Measurements from ENCODE around the gene FCN3.

The FCN3 gene

DNA sequence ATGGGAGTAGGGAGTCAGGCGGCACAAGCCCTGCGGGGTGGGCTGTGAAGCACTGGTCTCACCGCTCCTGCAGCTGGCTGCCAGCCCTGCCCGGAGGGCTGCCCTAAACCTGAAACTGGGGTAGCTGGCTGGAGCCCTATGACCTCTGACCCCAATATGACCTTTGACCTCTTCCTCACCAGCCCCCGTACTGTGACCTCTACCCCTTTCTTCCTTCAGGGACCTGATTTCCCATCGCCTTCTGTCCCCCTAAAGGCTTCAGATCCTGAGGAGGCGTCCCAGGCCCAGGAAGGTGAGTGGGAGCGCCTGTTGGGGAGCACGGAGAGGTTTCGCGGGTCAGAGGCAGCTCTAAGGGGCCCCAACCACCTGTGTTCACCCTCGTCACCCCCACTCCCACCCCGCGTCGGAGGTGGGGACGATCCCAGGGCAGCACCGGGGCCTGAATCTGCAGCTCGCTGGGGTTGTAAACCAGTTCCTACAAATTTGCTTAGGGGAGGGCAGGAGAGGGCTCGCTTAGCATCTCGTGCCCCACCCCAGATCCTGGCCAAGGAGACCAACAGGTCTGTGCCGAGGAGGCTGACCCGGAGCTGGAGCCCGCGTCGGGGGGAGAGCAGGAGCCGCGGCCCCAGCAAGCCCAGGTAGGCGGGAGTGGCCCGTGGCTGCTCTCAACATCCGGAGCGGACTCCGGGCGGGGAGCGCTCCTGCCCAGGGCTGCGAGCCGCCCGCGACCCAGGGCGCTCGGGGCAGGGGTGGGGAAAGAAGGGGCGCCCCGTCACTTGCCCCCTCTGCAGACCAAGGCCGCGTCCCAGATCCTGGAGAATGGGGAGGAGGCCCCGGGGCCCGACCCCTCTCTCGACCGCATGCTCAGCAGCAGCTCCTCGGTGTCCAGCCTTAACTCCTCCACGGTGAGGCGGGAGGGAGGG lies 25.5 kb downstream of the FCN3 start:
- no CpG with 5 or more reads among the region's 51 CpGs for WGBS (ENCODE audit: insufficient coverage, insufficient read length)
- H3K4me1 ChIP-seq (ENCODE audit: control insufficient read depth, insufficient read depth, low read length) = peaks cover 4% of the 10 kb centered on the region
- H3K27ac ChIP-seq (ENCODE audit: low read length) = no peak overlapping the region

DNA sequence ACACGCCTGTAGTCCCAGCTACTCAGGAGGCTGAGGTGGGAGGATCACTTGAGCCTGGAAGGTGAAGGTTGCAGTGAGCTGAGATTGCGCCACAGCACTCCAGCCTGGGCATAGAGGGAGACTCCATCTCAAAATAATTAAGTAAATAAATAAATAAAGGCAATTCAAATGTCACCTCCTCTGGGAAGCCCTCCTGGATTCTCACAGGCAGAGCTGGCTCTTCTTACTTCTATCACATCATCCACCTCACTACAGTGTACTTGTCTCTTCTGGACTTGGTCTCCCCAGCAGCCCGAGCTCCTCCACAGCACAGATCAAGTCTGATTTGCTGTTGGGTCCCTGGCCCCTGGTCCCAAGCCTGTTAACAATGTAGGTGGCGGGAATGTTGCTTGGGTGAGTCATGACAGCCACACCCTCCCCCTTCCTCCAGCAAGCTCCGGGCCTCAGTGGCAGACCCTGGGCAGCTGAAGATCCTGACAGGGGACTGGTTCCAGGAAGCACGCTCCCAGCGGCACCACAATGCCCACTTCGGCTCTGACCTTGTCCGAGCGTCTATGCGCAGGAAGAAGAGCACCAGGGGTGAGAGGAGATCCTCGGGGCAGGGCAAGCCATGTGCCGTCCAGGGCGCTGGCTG lies 27.5 kb downstream of the FCN3 start:
- no peak for DNase-seq (ENCODE audit: low read depth, low spot score)
- Histone ChIP-seq H3K4me3 (ENCODE audit: low read length) (no peak overlapping the region), H3K27me3 (ENCODE audit: control insufficient read depth, insufficient read depth, low read length) (no peaks in the 10 kb centered on the region), H3K36me3 (ENCODE audit: control insufficient read depth, insufficient read depth, low read length) (no peaks in the 10 kb centered on the region), H3K27ac (ENCODE audit: low read length) (no peak overlapping the region), H3K9me3 (ENCODE audit: control insufficient read depth, insufficient read depth, low read length) (no peaks in the 10 kb centered on the region), H3K4me1 (ENCODE audit: control insufficient read depth, insufficient read depth, low read length) (peaks cover 10% of the 10 kb centered on the region)
- WGBS (ENCODE audit: insufficient coverage, insufficient read length) = no CpG with 5 or more reads among the region's 14 CpGs

More for the DNA sequence above, 25.5 kb downstream of the FCN3 start:
- DNase-seq (ENCODE audit: low read depth, low spot score) = no peak
- Histone ChIP-seq H3K9me3 (ENCODE audit: control insufficient read depth, insufficient read depth, low read length) (no peaks in the 10 kb centered on the region), H3K4me3 (ENCODE audit: low read length) (peak overlapping the region; percentile 34; the same call in 1 of the 2 replicates), H3K27me3 (ENCODE audit: control insufficient read depth, insufficient read depth, low read length) (no peaks in the 10 kb centered on the region), H3K36me3 (ENCODE audit: control insufficient read depth, insufficient read depth, low read length) (no peaks in the 10 kb centered on the region)

DNA sequence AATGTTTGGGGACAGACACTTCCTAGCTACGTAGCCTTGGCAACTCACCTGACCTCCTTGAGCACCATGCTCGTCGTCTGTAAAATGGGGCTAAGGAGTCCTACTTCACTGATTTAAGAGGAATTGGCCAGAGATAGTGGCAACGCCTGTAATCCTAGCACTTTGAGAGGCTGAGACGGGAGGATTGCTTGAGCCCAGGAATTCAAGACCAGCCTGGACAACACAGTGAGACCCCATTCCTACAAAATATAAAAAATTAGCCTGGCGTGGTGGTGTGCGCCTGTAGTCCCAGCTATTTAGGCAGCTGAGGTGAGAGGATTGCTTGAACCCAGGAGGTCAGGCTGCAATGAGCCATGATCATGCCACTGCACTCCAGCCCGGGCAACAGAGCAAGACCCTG lies 28.3 kb downstream of the FCN3 start:
- no CpG with 5 or more reads among the region's 8 CpGs for WGBS (ENCODE audit: insufficient coverage, insufficient read length)
- no peaks in the 10 kb centered on the region for H3K27me3 ChIP-seq (ENCODE audit: control insufficient read depth, insufficient read depth, low read length)
- peaks cover 12% of the 10 kb centered on the region for H3K4me1 ChIP-seq (ENCODE audit: control insufficient read depth, insufficient read depth, low read length)
- H3K36me3 ChIP-seq (ENCODE audit: control insufficient read depth, insufficient read depth, low read length) = no peaks in the 10 kb centered on the region
- H3K4me3 ChIP-seq (ENCODE audit: low read length) = no peak overlapping the region
- no peaks in the 10 kb centered on the region for H3K9me3 ChIP-seq (ENCODE audit: control insufficient read depth, insufficient read depth, low read length)
- DNase-seq (ENCODE audit: low read depth, low spot score) = no peak
- no peak overlapping the region for H3K27ac ChIP-seq (ENCODE audit: low read length)

DNA sequence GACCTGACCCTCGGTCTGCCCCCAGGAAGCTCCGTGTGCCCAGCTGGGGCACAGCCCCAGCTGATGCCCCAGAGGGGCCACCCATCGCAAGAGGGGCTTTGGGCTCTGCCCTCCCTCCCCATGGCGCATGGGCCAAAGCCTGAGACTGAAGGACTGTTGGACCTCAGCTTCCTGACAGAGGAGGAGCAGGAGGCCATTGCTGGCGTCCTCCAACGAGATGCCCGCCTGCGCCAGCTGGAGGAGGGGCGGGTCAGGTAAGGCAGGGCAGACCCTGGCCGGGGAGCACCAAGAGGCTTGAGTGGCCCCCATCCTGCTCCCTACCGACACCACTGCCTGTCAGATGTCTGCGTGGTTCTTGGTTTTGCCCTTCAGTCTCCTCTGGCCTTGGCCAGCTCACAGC lies 29.4 kb downstream of the FCN3 start:
- no peaks in the 10 kb centered on the region for H3K9me3 ChIP-seq (ENCODE audit: control insufficient read depth, insufficient read depth, low read length)
- H3K27me3 ChIP-seq (ENCODE audit: control insufficient read depth, insufficient read depth, low read length) = no peaks in the 10 kb centered on the region
- H3K4me1 ChIP-seq (ENCODE audit: control insufficient read depth, insufficient read depth, low read length) = peaks cover 10% of the 10 kb centered on the region
- H3K27ac ChIP-seq (ENCODE audit: low read length) = no peak overlapping the region
- H3K4me3 ChIP-seq (ENCODE audit: low read length) = no peak overlapping the region
- no CpG with 5 or more reads among the region's 12 CpGs for WGBS (ENCODE audit: insufficient coverage, insufficient read length)
- H3K36me3 ChIP-seq (ENCODE audit: control insufficient read depth, insufficient read depth, low read length) = no peaks in the 10 kb centered on the region
- DNase-seq (ENCODE audit: low read depth, low spot score) = no peak

DNA sequence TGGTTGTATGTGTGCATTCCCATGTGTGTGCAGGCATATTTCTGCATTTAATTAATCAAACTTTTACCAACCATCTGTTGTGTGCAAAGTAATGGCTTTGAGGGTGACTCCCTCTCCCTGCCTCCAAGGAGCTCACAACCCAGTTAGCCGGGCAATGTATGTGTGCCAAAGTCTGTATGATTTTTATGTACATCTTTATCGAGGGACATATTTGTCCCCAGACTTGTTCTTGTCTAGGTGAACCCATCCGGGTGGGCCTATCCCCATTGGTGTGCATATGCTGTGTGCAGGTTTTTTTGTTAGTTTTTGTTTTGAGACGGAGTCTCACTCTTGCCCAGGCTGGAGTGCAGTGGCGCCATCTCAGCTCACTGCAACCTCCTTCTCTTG lies 31.0 kb downstream of the FCN3 start:
- no CpG with 5 or more reads among the region's 5 CpGs for WGBS (ENCODE audit: insufficient coverage, insufficient read length)
- no peak overlapping the region for H3K27ac ChIP-seq (ENCODE audit: low read length)
- peaks cover 8% of the 10 kb centered on the region for H3K4me1 ChIP-seq (ENCODE audit: control insufficient read depth, insufficient read depth, low read length)
- no peaks in the 10 kb centered on the region for H3K9me3 ChIP-seq (ENCODE audit: control insufficient read depth, insufficient read depth, low read length)
- H3K4me3 ChIP-seq (ENCODE audit: low read length) = no peak overlapping the region
- no peak for DNase-seq (ENCODE audit: low read depth, low spot score)
- H3K36me3 ChIP-seq (ENCODE audit: control insufficient read depth, insufficient read depth, low read length) = no peaks in the 10 kb centered on the region
- H3K27me3 ChIP-seq (ENCODE audit: control insufficient read depth, insufficient read depth, low read length) = no peaks in the 10 kb centered on the region

DNA sequence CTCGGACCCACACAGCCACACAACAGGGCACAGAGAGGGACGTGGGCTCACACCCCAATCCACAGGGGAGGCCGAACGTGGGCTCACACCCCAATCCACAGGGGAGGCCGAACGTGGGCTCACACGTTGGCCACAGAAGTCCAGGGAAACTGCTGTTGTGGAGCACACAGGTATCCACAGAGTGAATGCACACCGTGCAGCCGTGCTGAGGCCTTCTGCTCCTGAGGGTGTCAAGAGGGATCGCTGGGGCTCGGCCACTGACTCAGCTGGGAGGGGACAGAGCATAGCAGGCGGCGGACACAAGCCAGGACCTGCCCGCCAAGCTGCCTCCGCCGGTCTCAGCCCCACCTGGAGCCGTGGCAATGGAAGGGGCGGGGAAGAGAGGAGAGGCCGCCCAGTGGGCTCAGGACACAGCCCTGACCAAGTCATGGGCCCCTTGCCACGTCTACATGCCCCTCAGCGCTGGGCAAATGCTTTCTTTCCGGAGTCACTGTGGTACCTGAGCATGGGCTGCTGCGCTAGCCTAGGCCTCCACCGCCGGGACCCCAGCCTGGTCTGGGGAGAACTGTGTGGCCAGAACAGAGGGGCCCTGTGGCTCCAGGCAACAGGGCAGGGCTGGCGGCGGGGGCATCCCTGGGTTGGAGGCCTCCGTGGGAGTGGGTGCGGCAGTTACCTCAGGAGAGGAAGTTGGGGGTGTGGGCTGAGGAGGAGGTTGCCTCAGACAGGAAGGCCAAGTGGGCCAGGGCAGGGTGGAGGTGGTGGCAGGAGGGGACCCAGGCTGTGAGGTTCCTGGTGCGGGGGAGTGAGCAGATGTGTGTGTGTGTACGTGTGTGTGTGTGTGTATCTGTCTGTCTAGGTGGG lies 31.6 kb downstream of the FCN3 start:
- Histone ChIP-seq H3K4me1 (ENCODE audit: control insufficient read depth, insufficient read depth, low read length) (peaks cover 8% of the 10 kb centered on the region; the same call in 1 of the 2 replicates), H3K36me3 (ENCODE audit: control insufficient read depth, insufficient read depth, low read length) (no peaks in the 10 kb centered on the region), H3K27ac (ENCODE audit: low read length) (no peak overlapping the region), H3K4me3 (ENCODE audit: low read length) (no peak overlapping the region), H3K27me3 (ENCODE audit: control insufficient read depth, insufficient read depth, low read length) (no peaks in the 10 kb centered on the region), H3K9me3 (ENCODE audit: control insufficient read depth, insufficient read depth, low read length) (no peaks in the 10 kb centered on the region)
- WGBS (ENCODE audit: insufficient coverage, insufficient read length) = no CpG with 5 or more reads among the region's 31 CpGs
- no peak for DNase-seq (ENCODE audit: low read depth, low spot score)

DNA sequence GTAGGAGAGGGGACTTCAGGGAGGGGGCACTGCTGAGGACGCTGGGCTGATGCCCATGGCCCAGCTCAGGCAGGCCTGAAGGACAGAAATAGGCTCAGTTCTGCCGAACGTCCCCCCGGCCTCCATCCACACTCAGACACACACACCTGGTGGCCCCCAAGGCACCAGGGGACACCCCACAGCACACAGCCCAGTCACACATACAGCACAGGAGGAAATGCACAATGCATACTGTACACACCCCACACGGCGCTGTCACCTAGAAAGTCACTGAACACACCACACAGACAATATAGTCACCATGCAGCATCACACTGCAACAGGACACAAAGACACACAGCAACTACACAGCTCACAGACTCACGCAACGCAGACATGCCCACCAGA lies 32.2 kb downstream of the FCN3 start:
- no peaks in the 10 kb centered on the region for H3K27me3 ChIP-seq (ENCODE audit: control insufficient read depth, insufficient read depth, low read length)
- no peak overlapping the region; the same call in 1 of the 2 replicates for H3K4me3 ChIP-seq (ENCODE audit: low read length)
- no peaks in the 10 kb centered on the region for H3K9me3 ChIP-seq (ENCODE audit: control insufficient read depth, insufficient read depth, low read length)
- H3K36me3 ChIP-seq (ENCODE audit: control insufficient read depth, insufficient read depth, low read length) = no peaks in the 10 kb centered on the region
- H3K4me1 ChIP-seq (ENCODE audit: control insufficient read depth, insufficient read depth, low read length) = peaks cover 8% of the 10 kb centered on the region; the same call in 1 of the 2 replicates
- no CpG with 5 or more reads among the region's 8 CpGs for WGBS (ENCODE audit: insufficient coverage, insufficient read length)
- DNase-seq (ENCODE audit: low read depth, low spot score) = no peak
- no peak overlapping the region for H3K27ac ChIP-seq (ENCODE audit: low read length)

DNA sequence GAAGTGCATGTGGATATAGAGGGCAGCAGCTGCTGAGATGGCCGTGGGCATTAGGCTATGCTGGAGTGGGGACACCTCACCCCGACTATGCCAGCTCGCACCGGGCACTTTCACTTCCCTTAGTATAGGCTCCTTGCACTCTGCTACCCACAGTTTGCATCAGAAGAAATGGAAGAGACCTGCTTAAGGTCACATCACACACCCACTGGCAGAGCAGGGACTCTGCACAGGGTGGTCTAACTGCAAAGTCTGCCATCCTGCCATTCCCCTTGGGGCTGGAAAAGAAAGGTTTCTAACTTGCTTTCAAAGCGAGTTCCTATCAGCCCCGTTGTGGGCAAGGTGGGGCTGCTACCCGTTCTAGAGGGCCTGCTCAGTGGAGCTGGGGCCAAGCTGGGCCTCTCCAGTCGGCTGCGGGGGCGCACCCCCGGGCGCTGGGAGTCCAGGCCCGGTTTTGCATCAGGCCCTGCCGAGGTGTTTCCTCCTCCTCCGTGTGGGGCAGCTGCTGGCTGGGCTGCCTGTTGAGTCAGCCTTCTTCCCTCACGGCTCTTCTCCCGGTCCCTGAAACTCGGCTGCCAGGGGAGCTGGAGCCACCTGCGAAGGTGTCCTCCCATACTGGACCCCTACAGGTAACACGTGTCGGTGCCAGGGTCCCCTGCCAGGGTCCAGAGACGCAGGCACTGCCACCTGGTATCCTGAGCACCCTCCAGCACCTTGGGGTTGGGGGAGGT lies 32.9 kb downstream of the FCN3 start, which contains the start of gene SYTL1:
SYTL1 (plus strand) TSS at position 498 of the 728 bp plus-strand sequence. CDS start 3,313 bp downstream, outside the sequence.
- H3K27me3 ChIP-seq (ENCODE audit: control insufficient read depth, insufficient read depth, low read length) = no peaks in the 10 kb centered on the region
- H3K9me3 ChIP-seq (ENCODE audit: control insufficient read depth, insufficient read depth, low read length) = no peaks in the 10 kb centered on the region
- H3K27ac ChIP-seq (ENCODE audit: low read length) = no peak within 1 kb of the TSS
- H3K4me1 ChIP-seq (ENCODE audit: control insufficient read depth, insufficient read depth, low read length) = peaks cover 8% of the 10 kb centered on the region; the same call in 1 of the 2 replicates
- peak within 1 kb of the TSS; percentile 19; the same call in 1 of the 2 replicates for H3K4me3 ChIP-seq (ENCODE audit: low read length)
- no peaks in the 10 kb centered on the region for H3K36me3 ChIP-seq (ENCODE audit: control insufficient read depth, insufficient read depth, low read length)
- no peak for DNase-seq (ENCODE audit: low read depth, low spot score)
- no CpG with 5 or more reads among the region's 22 CpGs for WGBS (ENCODE audit: insufficient coverage, insufficient read length)

DNA sequence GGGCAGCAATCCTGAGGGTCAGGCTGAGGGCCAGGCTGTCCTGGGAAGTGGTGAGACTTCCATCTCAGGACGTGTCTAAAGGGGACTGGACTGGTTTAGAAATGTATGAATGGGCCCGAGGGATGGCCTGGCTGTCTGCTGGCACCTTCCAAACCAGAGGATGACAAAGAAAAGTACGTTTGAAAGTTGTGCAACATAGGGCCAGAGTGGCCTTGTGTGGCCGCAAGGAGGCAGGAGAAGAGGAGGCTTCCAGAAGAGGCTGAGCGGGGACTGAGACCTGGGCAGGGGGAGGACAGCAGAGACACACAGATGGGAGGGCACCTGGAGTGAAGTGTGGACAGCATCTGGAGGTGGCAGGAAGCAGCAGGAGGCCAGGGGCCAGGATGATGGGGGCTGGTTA lies 35.4 kb downstream of the FCN3 start:
- H3K36me3 ChIP-seq (ENCODE audit: control insufficient read depth, insufficient read depth, low read length) = peaks cover 5% of the 10 kb centered on the region; the same call in 1 of the 2 replicates
- DNase-seq (ENCODE audit: low read depth, low spot score) = no peak
- no CpG with 5 or more reads among the region's 5 CpGs for WGBS (ENCODE audit: insufficient coverage, insufficient read length)
- no peak overlapping the region for H3K27ac ChIP-seq (ENCODE audit: low read length)
- H3K9me3 ChIP-seq (ENCODE audit: control insufficient read depth, insufficient read depth, low read length) = no peaks in the 10 kb centered on the region
- H3K4me1 ChIP-seq (ENCODE audit: control insufficient read depth, insufficient read depth, low read length) = peaks cover 8% of the 10 kb centered on the region; the same call in 1 of the 2 replicates
- H3K4me3 ChIP-seq (ENCODE audit: low read length) = no peak overlapping the region
- no peaks in the 10 kb centered on the region for H3K27me3 ChIP-seq (ENCODE audit: control insufficient read depth, insufficient read depth, low read length)
